ENCODE data around the gene AGPAT2.

The AGPAT2 gene

GRCh38 chr9:136720898-136721338 is 33.7 kb upstream of the AGPAT2 start:
- H3K4me3 ChIP-seq (replicated peaks; ENCODE audit: low read depth, low read length), result no peak overlapping the region
- no peak for DNase-seq (ENCODE audit: extremely low read depth, low read depth)
- TF ChIP-seq CTCF (IDR thresholded peaks at IDR 0.05; ENCODE audit: low read depth, low read length, missing control alignments), result no peak

DNA sequence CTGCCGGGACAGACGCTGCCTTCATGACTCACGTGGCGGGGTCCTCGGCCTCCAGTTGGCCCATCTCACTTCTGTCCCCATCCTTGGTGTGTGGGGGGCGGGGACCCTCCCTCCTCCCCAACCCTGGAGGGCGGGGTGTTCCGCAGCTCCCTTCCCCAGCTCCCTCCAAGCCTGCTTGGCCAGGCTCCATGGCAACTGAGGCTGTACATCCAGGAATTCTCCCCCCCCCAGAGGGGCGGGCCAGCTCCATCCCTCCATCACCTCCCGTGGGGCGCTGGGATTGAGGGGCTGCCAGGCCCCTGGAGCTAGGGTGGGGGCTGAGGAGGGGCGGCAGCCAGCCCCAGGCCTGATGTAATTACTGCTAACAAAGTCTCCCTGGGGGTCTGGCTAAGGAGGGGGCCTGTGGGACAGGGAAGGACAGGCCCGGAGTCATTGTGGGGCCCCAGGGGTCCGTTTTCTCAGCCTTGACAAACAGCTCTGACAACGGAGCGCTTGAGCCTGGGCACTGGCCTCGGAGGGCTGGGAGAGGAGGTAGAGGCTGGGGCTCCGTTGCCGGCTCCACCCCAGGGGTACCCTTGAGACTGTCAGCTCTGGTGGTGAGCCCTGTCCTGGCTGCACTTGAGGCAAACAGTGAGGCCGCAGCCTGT is 33.1 kb upstream of the AGPAT2 start:
- H3K4me3 ChIP-seq (replicated peaks; ENCODE audit: low read depth, low read length), result no peak overlapping the region
- no peak for DNase-seq (ENCODE audit: extremely low read depth, low read depth)
- TF ChIP-seq CTCF (IDR thresholded peaks at IDR 0.05; ENCODE audit: low read depth, low read length, missing control alignments), result no peak

DNA sequence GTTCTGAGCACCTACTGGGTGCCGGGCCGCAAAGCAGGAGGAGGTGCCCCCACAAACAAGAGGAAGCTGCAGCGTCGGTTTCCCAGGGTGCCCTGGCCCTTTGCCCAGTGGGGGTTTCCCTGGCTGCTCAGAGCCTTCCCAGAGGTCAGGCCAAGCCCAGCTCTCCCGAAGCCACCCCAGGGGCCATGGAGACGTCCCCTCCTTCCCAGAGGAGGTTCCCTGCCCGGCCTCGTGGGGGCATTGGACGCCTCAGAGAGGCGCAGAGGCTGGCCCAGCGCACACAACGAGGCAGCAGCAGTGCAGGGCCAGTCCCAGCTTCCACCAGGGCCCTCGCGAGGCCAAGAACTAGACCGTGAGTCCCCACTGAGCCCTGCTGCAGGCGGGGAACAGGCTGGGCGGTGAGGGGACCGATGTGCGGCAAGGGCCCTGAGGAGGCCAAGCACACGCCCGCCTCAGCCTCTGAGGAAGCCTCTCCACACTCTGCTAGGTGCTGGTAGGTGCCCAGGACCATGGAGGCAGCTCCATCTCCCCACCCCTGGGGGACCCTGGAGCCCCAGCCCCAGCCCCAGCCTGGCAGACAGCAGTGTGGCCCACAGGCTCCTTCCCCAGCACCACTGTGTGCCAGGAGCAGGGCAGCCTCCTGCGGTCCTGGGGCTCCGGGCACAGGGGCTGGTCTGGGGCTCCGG is 32.1 kb upstream of the AGPAT2 start:
- no peak for TF ChIP-seq CTCF (IDR thresholded peaks at IDR 0.05; ENCODE audit: low read depth, low read length, missing control alignments)
- H3K4me3 ChIP-seq (replicated peaks; ENCODE audit: low read depth, low read length), result no peak overlapping the region
- DNase-seq (ENCODE audit: extremely low read depth, low read depth), result no peak

- no peak for TF ChIP-seq CTCF (IDR thresholded peaks at IDR 0.05; ENCODE audit: low read depth, low read length, missing control alignments)
These were observed 31.3 kb upstream of the AGPAT2 start for GRCh38 chr9:136718345-136719194.

GRCh38 chr9:136717399-136717798 is 30.1 kb upstream of the AGPAT2 start:
- DNase-seq (ENCODE audit: extremely low read depth, low read depth), result no peak
- H3K4me3 ChIP-seq (replicated peaks; ENCODE audit: low read depth, low read length), result no peak overlapping the region
- TF ChIP-seq CTCF (IDR thresholded peaks at IDR 0.05; ENCODE audit: low read depth, low read length, missing control alignments), result no peak

More at GRCh38 chr9:136718345-136719194, 31.3 kb upstream of the AGPAT2 start:
- no peak for DNase-seq (ENCODE audit: extremely low read depth, low read depth)
- H3K4me3 ChIP-seq (replicated peaks; ENCODE audit: low read depth, low read length), result no peak overlapping the region

- TF ChIP-seq CTCF (IDR thresholded peaks at IDR 0.05; ENCODE audit: low read depth, low read length, missing control alignments), result no peak
- no peak overlapping the region for H3K4me3 ChIP-seq (replicated peaks; ENCODE audit: low read depth, low read length)
- DNase-seq (ENCODE audit: extremely low read depth, low read depth), result no peak
These were observed 27.6 kb upstream of the AGPAT2 start for GRCh38 chr9:136714893-136715274.

Data from HFF-Myc (cell line).